Measurements from ENCODE around the gene CIB4.
A peak's percentile ranks its signal among the peaks of the same experiment; 100 is the strongest.

CIB4 gene

GRCh38 chr2:26561376-26561775 is 79.8 kb downstream of the CIB4 start:
- TF ChIP-seq MAX (IDR thresholded peaks at IDR 0.05) (no peak), REST (IDR thresholded peaks at IDR 0.05; ENCODE audit: low read depth) (no peak), TAF1 (IDR thresholded peaks at IDR 0.05; ENCODE audit: low read depth) (no peak), USF1 (IDR thresholded peaks at IDR 0.05) (no peak), EGR1 (IDR thresholded peaks at IDR 0.05) (no peak), FOXM1 (IDR thresholded peaks at IDR 0.05; ENCODE audit: borderline replicate concordance, low read depth) (no peak), EP300 (IDR thresholded peaks at IDR 0.05; ENCODE audit: borderline replicate concordance) (no peak), CEBPB (IDR thresholded peaks at IDR 0.05) (no peak), ZBTB7A (IDR thresholded peaks at IDR 0.05; ENCODE audit: low read depth) (no peak), TEAD4 (IDR thresholded peaks at IDR 0.05) (no peak), CREB1 (IDR thresholded peaks at IDR 0.05; ENCODE audit: low read depth) (no peak), RAD21 (IDR thresholded peaks at IDR 0.05; ENCODE audit: low read depth) (no peak), NFIC (IDR thresholded peaks at IDR 0.05) (no peak), YY1 (IDR thresholded peaks at IDR 0.05; ENCODE audit: low read depth) (no peak), TCF12 (IDR thresholded peaks at IDR 0.05; ENCODE audit: low read depth) (no peak)

- TF ChIP-seq FOXM1 (IDR thresholded peaks at IDR 0.05; ENCODE audit: borderline replicate concordance, low read depth) = no peak
These were observed 80.3 kb downstream of the CIB4 start for GRCh38 chr2:26560892-26561291.

GRCh38 chr2:26559556-26559955 is 81.6 kb downstream of the CIB4 start:
- TF ChIP-seq TEAD4 (IDR thresholded peaks at IDR 0.05) (no peak), CREB1 (IDR thresholded peaks at IDR 0.05; ENCODE audit: low read depth) (no peak), CEBPB (IDR thresholded peaks at IDR 0.05) (no peak), TCF12 (IDR thresholded peaks at IDR 0.05; ENCODE audit: low read depth) (no peak), NFIC (IDR thresholded peaks at IDR 0.05) (no peak), REST (IDR thresholded peaks at IDR 0.05; ENCODE audit: low read depth) (no peak), YY1 (IDR thresholded peaks at IDR 0.05; ENCODE audit: low read depth) (no peak), USF1 (IDR thresholded peaks at IDR 0.05) (no peak), TAF1 (IDR thresholded peaks at IDR 0.05; ENCODE audit: low read depth) (no peak), EGR1 (IDR thresholded peaks at IDR 0.05) (no peak), MAX (IDR thresholded peaks at IDR 0.05) (no peak), FOXM1 (IDR thresholded peaks at IDR 0.05; ENCODE audit: borderline replicate concordance, low read depth) (no peak), ZBTB7A (IDR thresholded peaks at IDR 0.05; ENCODE audit: low read depth) (no peak)

- TF ChIP-seq MAX (IDR thresholded peaks at IDR 0.05) (no peak), TAF1 (IDR thresholded peaks at IDR 0.05; ENCODE audit: low read depth) (no peak), NFIC (IDR thresholded peaks at IDR 0.05) (no peak), EGR1 (IDR thresholded peaks at IDR 0.05) (no peak), ZBTB7A (IDR thresholded peaks at IDR 0.05; ENCODE audit: low read depth) (no peak), RAD21 (IDR thresholded peaks at IDR 0.05; ENCODE audit: low read depth) (no peak), CREB1 (IDR thresholded peaks at IDR 0.05; ENCODE audit: low read depth) (no peak), REST (IDR thresholded peaks at IDR 0.05; ENCODE audit: low read depth) (0 out of 2 replicates have a peak, but pooled peaks have one; percentile 4)
These were observed 82.1 kb downstream of the CIB4 start for GRCh38 chr2:26559044-26559405.
